Stimulated activated CD4-positive, alpha-beta T cell treated with anti-CD3 and anti-CD28 coated beads, Interleukin-2, amount 100 ng/mL, for 4 hours (primary cell): ENCODE results near the gene ST3GAL3.

ENCODE experiments used
- DNase-seq: peaks from one replicate; pipeline ENCODE4 v3.0.0-alpha.2; 2020; ENCODE audit warnings: low read depth

The ST3GAL3 gene

GRCh38 chr1:43914576-43915525, 207.5 kb downstream of the ST3GAL3 start:
- no peak for DNase-seq

DNA sequence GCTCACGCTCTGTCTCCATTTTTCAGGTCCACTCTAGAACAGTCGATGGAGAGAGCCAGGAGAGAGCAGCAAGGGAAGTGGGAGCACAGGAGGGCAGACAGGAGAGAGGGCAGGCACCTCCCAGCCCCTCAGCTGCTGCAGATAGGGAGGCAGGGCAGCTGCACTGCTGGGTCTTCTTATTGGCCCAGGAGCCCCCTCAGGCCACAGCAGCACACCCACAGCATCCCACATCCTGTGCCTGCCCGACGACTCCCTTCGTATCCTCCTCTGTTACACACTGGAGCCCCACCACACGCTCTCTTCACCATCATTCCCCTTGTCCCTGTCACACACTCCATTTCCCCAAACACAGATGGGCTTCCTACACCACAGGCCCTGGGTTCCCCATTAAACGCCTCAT, 212.6 kb downstream of the ST3GAL3 start:
- no peak for DNase-seq

- DNase-seq = no peak
These were observed 213.7 kb downstream of the ST3GAL3 start for GRCh38 chr1:43921022-43921421.

DNA sequence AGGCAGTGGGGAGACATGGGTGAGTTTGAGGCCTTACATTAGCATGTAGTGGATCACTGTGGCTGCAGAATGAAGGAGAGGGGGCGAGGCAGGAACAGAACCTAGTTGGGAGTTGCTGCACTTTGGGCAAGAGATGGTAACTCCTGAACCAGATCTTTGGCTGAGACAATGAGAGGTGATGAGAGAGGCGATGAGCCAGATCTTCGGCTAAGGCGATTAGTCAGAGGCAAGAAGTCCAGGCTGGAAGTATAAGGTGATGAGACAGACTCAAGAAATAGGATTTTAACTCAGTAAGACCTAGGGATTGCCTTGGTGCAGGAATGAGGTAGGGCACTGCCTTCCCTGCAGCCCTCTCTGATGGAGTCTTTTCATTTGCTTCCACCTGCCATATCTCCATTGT, 217.2 kb downstream of the ST3GAL3 start:
- no peak for DNase-seq

GRCh38 chr1:43925846-43926245, 218.5 kb downstream of the ST3GAL3 start:
- DNase-seq = no peak

DNA sequence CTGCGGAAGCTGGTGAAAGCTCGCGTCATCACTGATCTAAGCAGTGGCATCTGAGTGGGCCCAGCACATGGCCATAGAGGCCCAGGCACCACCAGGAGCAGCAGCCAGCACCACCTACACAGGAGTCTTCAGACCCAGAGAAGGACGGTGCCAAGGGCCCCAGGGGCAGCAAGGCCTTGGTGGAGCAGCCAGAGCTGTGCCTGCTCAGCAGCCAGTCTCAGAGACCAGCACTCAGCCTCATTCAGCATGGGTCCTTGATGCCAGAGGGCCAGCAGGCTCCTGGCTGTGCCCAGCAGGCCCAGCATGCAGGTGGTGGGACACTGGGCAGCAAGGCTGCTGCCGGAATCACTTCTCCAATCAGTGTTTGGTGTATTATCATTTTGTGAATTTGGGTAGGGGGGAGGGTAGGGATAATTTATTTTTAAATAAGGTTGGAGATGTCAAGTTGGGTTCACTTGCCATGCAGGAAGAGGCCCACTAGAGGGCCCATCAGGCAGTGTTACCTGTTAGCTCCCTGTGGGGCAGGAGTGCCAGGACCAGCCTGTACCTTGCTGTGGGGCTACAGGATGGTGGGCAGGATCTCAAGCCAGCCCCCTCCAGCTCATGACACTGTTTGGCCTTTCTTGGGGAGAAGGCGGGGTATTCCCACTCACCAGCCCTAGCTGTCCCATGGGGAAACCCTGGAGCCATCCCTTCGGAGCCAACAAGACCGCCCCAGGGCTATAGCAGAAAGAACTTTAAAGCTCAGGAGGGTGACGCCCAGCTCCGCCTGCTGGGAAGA, 223.0 kb downstream of the ST3GAL3 start:
- no peak for DNase-seq

DNA sequence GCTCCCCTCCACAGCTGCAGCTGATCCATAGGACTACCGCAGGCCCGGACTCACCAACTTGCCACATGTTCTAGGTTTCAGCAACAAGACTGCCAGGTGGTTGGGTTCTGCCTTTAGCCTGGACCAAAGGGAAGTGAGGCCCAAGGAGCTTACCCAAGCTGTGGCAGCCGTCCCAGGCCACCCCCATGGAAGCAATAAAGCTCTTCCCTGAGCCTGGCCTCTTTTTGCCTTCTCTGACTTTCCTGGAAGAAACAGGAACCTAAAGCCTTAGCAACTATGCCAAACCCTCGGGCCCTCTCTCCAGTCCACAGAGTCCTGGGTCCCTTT, 223.6 kb downstream of the ST3GAL3 start:
- no peak for DNase-seq

DNA sequence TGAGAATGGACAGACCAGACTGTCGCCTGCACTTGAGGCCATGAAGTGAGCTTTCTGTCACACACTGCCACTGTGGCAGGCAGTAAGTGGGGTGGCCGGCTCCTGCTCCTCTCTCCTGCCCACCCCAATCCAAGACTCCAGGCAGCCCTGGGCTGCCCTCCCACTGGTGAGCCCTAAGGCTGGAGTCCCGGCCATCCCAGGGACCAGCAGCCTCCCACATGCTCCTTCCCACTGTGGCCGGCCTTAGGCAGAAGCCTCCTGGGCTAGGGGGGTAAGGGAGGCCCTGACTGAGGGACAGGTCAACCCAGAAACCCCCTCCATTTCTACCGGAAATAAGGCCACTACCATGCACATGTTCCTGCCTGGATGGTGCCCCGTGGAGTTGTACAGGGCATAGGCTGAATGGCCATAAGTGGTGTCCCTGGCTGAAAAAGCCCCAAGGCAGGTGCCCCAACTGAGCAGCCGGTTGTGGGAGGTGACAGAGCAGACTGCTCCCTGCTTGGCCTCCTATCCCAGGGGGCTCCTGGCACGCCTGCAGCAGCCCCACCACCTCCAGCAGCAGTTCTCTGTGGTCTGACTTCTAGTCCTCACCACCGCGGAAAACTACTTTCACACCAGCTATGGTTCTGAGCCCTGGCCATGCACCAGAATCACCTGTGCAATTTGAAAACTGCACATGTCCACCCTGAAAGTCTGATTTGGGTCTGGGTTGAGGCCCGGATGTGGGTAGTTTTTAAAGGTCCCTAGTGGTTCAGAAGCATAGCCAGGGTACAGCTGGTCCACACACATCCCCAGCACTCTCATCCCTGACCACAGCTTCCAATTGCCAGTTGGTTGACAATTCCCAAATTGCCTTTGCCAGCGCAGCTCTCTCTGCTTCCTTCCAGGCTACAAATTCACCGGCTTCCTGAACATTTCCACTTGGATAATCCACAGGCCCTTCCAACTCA, 224.7 kb downstream of the ST3GAL3 start:
- no peak for DNase-seq

GRCh38 chr1:43932786-43933385, 225.6 kb downstream of the ST3GAL3 start:
- DNase-seq = no peak

DNA sequence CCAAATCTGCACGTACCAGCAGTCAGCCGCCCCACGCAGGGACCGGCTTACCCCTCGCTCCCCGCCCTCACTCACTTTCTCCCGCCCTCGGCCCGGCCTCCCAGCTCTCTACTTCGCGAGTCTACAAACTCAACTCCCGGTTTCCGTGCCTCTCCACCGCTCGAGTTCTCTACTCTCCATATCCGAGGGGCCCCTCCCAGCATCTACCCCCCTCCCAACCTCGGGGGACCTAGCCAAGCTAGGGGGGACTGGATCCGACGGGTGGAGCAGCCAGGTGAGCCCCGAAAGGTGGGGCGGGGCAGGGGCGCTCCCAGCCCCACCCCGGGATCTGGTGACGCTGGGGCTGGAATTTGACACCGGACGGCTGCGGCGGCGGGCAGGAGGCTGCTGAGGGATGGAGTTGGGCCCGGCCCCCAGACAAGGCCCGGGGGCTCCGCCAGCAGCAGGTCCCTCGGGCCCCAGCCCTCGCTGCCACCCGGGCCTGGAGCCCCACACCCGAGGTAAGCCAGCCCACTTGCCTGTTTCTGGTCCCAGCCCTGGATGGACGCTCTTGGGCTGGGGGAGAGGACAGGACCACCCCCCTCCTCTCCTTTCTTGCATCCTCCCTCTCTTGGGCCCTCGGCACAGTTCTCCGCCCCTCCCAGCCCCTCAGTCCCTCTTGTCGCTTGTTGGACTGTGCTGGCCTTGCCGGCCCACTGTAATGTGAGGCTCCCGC, 226.2 kb downstream of the ST3GAL3 start, which contains the start of gene ARTN:
ARTN (plus strand) TSS at position 416 of the 715 bp plus-strand sequence. CDS start 1,856 bp downstream, outside the sequence.
- no peak for DNase-seq

DNA sequence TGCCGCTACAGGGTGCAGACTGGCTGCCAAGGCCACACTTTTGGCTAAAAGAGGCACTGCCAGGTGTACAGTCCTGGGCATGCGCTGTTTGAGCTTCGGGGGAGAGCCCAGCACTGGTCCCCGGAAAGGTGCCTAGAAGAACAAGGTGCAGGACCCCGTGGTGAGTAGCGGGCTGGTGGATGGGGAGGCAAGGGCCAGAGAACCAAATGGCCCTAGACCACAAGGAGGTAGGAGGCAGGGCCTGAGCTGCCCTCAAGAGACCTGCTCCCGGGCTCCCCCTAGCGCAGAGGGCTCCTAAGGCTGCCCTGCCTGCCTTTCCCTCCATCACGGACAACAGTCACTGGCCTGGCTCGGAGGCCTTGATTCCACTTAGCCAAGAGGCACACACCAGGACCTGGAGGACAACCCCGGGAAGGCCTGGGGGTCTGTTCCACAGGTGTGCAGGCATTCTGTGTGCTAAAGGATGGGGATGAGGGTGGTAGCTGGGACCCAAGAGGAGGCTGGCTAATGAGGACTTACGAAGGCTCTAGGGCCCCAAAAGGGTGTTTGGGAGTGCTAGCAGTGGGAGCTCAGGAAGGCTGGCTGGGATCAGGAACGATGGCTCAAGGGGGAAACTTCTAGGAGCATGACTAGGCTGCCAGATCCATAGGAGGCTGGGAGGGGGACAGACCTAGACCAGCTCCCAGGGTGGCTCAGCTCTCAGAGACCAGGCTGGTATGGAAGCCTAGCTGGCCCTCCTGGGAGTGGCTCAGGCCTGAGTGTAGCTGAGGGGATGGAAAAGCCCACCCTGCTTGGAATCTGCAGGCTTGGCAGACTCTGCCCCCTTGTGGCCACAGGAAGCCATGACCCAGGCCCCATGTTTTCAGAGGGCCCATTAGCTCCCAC, 227.0 kb downstream of the ST3GAL3 start:
- no peak for DNase-seq

GRCh38 chr1:43934986-43935324, 227.6 kb downstream of the ST3GAL3 start:
- no peak for DNase-seq

GRCh38 chr1:43935711-43936427, 228.5 kb downstream of the ST3GAL3 start:
- DNase-seq = no peak

DNA sequence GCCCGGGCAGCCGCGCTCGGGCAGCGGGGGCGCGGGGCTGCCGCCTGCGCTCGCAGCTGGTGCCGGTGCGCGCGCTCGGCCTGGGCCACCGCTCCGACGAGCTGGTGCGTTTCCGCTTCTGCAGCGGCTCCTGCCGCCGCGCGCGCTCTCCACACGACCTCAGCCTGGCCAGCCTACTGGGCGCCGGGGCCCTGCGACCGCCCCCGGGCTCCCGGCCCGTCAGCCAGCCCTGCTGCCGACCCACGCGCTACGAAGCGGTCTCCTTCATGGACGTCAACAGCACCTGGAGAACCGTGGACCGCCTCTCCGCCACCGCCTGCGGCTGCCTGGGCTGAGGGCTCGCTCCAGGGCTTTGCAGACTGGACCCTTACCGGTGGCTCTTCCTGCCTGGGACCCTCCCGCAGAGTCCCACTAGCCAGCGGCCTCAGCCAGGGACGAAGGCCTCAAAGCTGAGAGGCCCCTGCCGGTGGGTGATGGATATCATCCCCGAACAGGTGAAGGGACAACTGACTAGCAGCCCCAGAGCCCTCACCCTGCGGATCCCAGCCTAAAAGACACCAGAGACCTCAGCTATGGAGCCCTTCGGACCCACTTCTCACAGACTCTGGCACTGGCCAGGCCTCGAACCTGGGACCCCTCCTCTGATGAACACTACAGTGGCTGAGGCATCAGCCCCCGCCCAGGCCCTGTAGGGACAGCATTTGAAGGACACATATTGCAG, 229.3 kb downstream of the ST3GAL3 start:
- no peak for DNase-seq

GRCh38 chr1:43937179-43937865, 230.0 kb downstream of the ST3GAL3 start:
- no peak for DNase-seq

DNA sequence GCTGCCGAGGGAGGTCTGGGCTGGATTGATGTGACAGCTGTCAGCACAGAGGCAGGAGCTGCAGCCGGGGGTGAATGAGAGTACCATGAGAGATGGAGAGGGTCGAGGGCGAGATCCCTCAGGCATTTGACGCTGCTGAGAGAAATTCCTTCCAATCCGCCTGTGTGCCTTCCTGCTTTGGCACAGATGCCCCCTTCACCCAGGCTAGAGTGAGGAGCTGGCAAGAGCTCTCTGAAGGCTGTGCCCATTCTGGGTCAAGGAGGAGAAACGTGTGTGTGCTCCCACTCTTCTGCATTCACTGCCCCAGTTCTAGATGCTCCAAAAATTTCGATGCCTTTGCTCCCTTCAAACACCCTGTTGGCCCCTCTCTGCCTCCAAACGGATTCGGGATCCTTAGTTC, 231.0 kb downstream of the ST3GAL3 start:
- no peak for DNase-seq

GRCh38 chr1:43938892-43939587, 231.7 kb downstream of the ST3GAL3 start:
- DNase-seq = no peak
